Measurements from ENCODE around the gene MPND. TPM values are rescaled to one million over a fixed set of nuclear protein-coding genes. Genes with fewer than 3 reads are reported as not detected.

Gene MPND
- total and polyA plus RNA-seq, 10 of the 15 experiments (the other 5 are each of a cell fraction or from before 2014, with no cell fraction given): 0.79 to 18.3 (median 6.0) TPM

GRCh38 chr19:4379383-4380253 is 36.3 kb downstream of the MPND start (continued):
- TF ChIP-seq NR2F1 (conservative IDR thresholded peaks at IDR 0.05) (peak; percentile 65), ZNF687 (IDR thresholded peaks at IDR 0.05) (peak; percentile 93), HDAC2 (IDR thresholded peaks at IDR 0.05) (no peak), IKZF1 (conservative IDR thresholded peaks at IDR 0.05) (peak; percentile 98), BACH1 (IDR thresholded peaks at IDR 0.05; ENCODE audit: borderline replicate concordance) (peak; percentile 28), EED (IDR thresholded peaks at IDR 0.05; ENCODE audit: low read depth) (peak; percentile 82), NBN (IDR thresholded peaks at IDR 0.05) (peak; percentile 80), TAF1 (IDR thresholded peaks at IDR 0.05; ENCODE audit: borderline replicate concordance, low read depth, low read length) (0 out of 2 replicates have a peak, but pooled peaks have one; percentile 25), CREB1 (IDR thresholded peaks at IDR 0.05; ENCODE audit: low read depth) (no peak), RUNX3 (IDR thresholded peaks at IDR 0.05; ENCODE audit: low read length) (peak; percentile 44), IRF5 (IDR thresholded peaks at IDR 0.05; ENCODE audit: borderline replicate concordance) (no peak), ATF3 (IDR thresholded peaks at IDR 0.05; ENCODE audit: borderline replicate concordance, extremely low read depth, low read depth, low read length) (no peak), MAX (IDR thresholded peaks at IDR 0.05; ENCODE audit: low read depth, low read length) (peak; percentile 87), ZNF384 (IDR thresholded peaks at IDR 0.05; ENCODE audit: borderline replicate concordance, low read depth, low read length) (peak; percentile 75), DPF2 (IDR thresholded peaks at IDR 0.05) (peak; percentile 78), ZZZ3 (IDR thresholded peaks at IDR 0.05; ENCODE audit: control insufficient read depth, insufficient read length, low read depth) (no peak), EP300 (IDR thresholded peaks at IDR 0.05; ENCODE audit: borderline replicate concordance in 1 of 2, control insufficient read depth in 1 of 2, low read depth in 2 of 2, low read length in 2 of 2) (peak in 1 of 2 experiments; percentile 26; a peak in 2 of 4 replicates), STAT1 (conservative IDR thresholded peaks at IDR 0.05) (0 out of 2 replicates have a peak, but pooled peaks have one; percentile 13), RELA (IDR thresholded peaks at IDR 0.05; ENCODE audit: borderline replicate concordance, partially characterized antibody) (no peak), IKZF2 (IDR thresholded peaks at IDR 0.05) (peak; percentile 92 to 97), ZBTB4 (CRISPR knock-in tag; IDR thresholded peaks at IDR 0.05) (no peak)

Data from GM12878 (cell line).